CD14-positive monocyte (primary cell): ENCODE measurements around the gene TBL1XR1. TPM values are rescaled to one million over a fixed set of nuclear protein-coding genes. Genes with fewer than 3 reads are reported as not detected.
A peak's percentile ranks its signal among the peaks of the same experiment; 100 is the strongest.

Experiments used
- DNase-seq, 3 donors: peaks; one replicate each; pipeline ENCODE4 v3.0.0-alpha.2; 2011 to 2022
- H2AFZ ChIP-seq: 2 replicates; pipeline ENCODE4 v1.6.0; 2012; ENCODE audit warnings: mild to moderate bottlenecking, low read depth, low read length, inconsistent platforms; ENCODE audit not compliant: insufficient read depth, poor library complexity, severe bottlenecking
- H3K27ac ChIP-seq, 2 donors: 1 replicate in 1 of 2; 2 replicates in 1 of 2; pipeline ENCODE4 v1.5.1; 2012 to 2013; ENCODE audit warnings: low read length in 2 of 2, control low read depth in 1 of 2, inconsistent platforms in 1 of 2, low read depth in 1 of 2, mild to moderate bottlenecking in 1 of 2
- H3K27me3 ChIP-seq, 2 donors: one replicate each; pipeline versions ENCODE4 v1.6.0 to v1.6.1; 2011 to 2013; ENCODE audit warnings: low read length in 2 of 2; ENCODE audit not compliant: control insufficient read depth in 2 of 2, insufficient read depth in 2 of 2
- H3K36me3 ChIP-seq, 2 donors: replicated peaks in 1 of 2; 1 replicate in 1 of 2; 2 replicates in 1 of 2; pipeline versions ENCODE4 v1.5.1 to v1.6.1; 2012 to 2013; ENCODE audit warnings: low read length in 2 of 2, control low read depth in 1 of 2, inconsistent platforms in 1 of 2, mild to moderate bottlenecking in 1 of 2; ENCODE audit not compliant: insufficient read depth in 2 of 2, control insufficient read depth in 1 of 2
- H3K4me1 ChIP-seq, 2 donors: 1 replicate in 1 of 2; 2 replicates in 1 of 2; pipeline versions ENCODE4 v1.5.1 to v1.6.1; 2012 to 2013; ENCODE audit warnings: low read length in 2 of 2, control low read depth in 1 of 2, inconsistent platforms in 1 of 2, mild to moderate bottlenecking in 1 of 2, moderate library complexity in 1 of 2; ENCODE audit not compliant: insufficient read depth in 2 of 2, control insufficient read depth in 1 of 2
- H3K4me2 ChIP-seq: replicated peaks from 2 replicates; pipeline ENCODE3; 2012; ENCODE audit warnings: low read length, moderate library complexity, mild to moderate bottlenecking; ENCODE audit not compliant: poor library complexity, severe bottlenecking; ENCODE audit errors: extremely low read depth
- H3K4me3 ChIP-seq, 3 experiments: fragments of 200-600 bp in 1 of 3; sonication (generic) in 1 of 3; replicated peaks in 1 of 3; 1 replicate in 2 of 3; 2 replicates in 1 of 3; pipeline ENCODE4 v1.5.1; 2011 to 2013; ENCODE audit warnings: low read length in 3 of 3, mild to moderate bottlenecking in 3 of 3, control low read depth in 2 of 3, low read depth in 2 of 3, inconsistent platforms in 1 of 3, moderate library complexity in 1 of 3
- H3K79me2 ChIP-seq: 2 replicates; pipeline ENCODE4 v1.6.0; 2012; ENCODE audit warnings: mild to moderate bottlenecking, control low read depth, inconsistent platforms, low read length, moderate library complexity; ENCODE audit not compliant: insufficient read depth
- H3K9ac ChIP-seq: 2 replicates; pipeline ENCODE4 v1.6.0; 2017; ENCODE audit warnings: low read length, mild to moderate bottlenecking; ENCODE audit not compliant: insufficient read depth, poor library complexity, severe bottlenecking
- H3K9me3 ChIP-seq, 2 donors: replicated peaks in 1 of 2; 1 replicate in 1 of 2; 2 replicates in 1 of 2; pipeline versions ENCODE4 v1.5.1 to v1.6.1; 2012 to 2013; ENCODE audit warnings: low read length in 2 of 2, control low read depth in 1 of 2; ENCODE audit not compliant: control insufficient read depth in 1 of 2, insufficient read depth in 1 of 2
- H4K20me1 ChIP-seq: 2 replicates; pipeline ENCODE4 v1.6.0; 2012; ENCODE audit warnings: mild to moderate bottlenecking, low read length, control low read depth, moderate library complexity; ENCODE audit not compliant: insufficient read depth
- H3K27ac Mint-ChIP-seq, 7 donors: one replicate each; pipeline ENCODE4 v1.8.0; 2020; ENCODE audit warnings: mild to moderate bottlenecking in 7 of 7, mixed read lengths in 7 of 7, moderate library complexity in 6 of 7, inconsistent platforms in 2 of 7
- H3K27me3 Mint-ChIP-seq, 3 donors: one replicate each; pipeline ENCODE4 v1.8.0; 2021 to 2022; ENCODE audit warnings: low read depth in 3 of 3, mild to moderate bottlenecking in 3 of 3, mixed read lengths in 3 of 3, moderate library complexity in 3 of 3, inconsistent platforms in 1 of 3
- H3K36me3 Mint-ChIP-seq, 2 donors: one replicate each; pipeline ENCODE4 v1.8.0; 2020; ENCODE audit warnings: mixed read lengths in 2 of 2, inconsistent platforms in 1 of 2, mild to moderate bottlenecking in 1 of 2
- H3K4me1 Mint-ChIP-seq: one replicate; pipeline ENCODE4 v1.8.0; 2020; ENCODE audit warnings: mild to moderate bottlenecking, mixed read lengths
- H3K4me3 Mint-ChIP-seq, 2 donors: one replicate each; pipeline ENCODE4 v1.8.0; 2020; ENCODE audit warnings: mild to moderate bottlenecking in 2 of 2, mixed read lengths in 2 of 2, moderate library complexity in 1 of 2
- H3K9me3 Mint-ChIP-seq, 7 donors: one replicate each; pipeline ENCODE4 v1.8.0; 2020 to 2022; ENCODE audit warnings: mixed read lengths in 7 of 7, mild to moderate bottlenecking in 6 of 7, moderate library complexity in 6 of 7, inconsistent platforms in 2 of 7
- CTCF ChIP-seq: fragments of 200-600 bp; IDR thresholded peaks from one replicate; pipeline ENCODE4 v1.8.0; 2022; ENCODE audit warnings: antibody characterized with exemption, mild to moderate bottlenecking
- WGBS: methylation state at CpG from one replicate; pipeline ENCODE4 v1.1.5; 2013; ENCODE audit warnings: missing lambda C conversion rate; ENCODE audit not compliant: insufficient coverage; 5-methylcytosine and 5-hydroxymethylcytosine counted together
- intact Hi-C, 2 donors: fragments of 100-400 bp; cut with micrococcal nuclease; formaldehyde crosslinking; loops; one replicate each; pipeline versions ENCODE4 v1.15.0 to v1.15.1; 2023
- polyA plus RNA-seq, 3 donors: library from polyadenylated mRNA; depleted of rRNA in 1 of 3; unstranded in 2 of 3; stranded (reverse) in 1 of 3; fragments of 300-500 nt in 2 of 3; fragments of >200 nt in 1 of 3; fragmentation: Illumina TruSeq in 2 of 3; gene quantifications; 1 replicate in 2 of 3; 2 replicates in 1 of 3; pipeline ENCODE4 v1.2.3, GENCODE V29; 2012 to 2021

The TBL1XR1 gene
- polyA plus RNA-seq, 3 donors, result 10.2 to 20.4 (median 18.3) TPM

DNA sequence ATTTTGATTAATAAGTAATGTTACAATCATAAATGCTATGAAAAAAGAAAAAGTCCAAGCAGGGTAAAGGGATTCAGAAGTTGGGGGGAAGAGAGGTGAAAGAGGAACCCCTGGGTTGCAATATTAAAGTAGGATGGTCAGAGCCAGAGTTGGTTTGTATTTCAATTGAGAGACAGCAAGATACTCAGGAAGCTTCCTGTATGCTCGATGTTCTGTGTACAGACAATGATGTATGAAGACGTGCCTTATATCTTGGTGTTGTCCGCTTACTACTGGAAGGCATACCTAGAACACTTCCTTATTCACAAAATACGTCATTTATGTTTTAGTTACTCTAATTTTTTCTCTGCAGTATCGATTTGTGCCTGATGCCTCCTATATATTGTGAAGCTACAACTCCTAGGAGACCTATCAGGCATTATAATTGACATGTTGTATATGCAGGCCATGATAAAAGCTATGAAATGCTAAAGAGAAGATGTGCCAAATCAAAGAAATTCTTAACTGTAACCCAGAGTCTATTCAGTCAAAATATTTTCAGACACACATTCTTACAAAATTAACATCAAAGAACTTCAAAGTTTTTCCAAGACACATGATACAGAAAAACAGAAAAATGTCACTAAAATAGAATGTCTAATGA, 87.5 kb downstream of the TBL1XR1 start:
- Mint-ChIP-seq H3K27ac (peak overlapping the region in 6 of 7 donors; percentile 3 to 70 (median 39)), H3K4me3 (no peak overlapping the region), H3K4me1 (peaks cover 43% of the 10 kb centered on the region), H3K27me3 (no peaks in the 10 kb centered on the region), H3K9me3 (peaks cover 0 to 2% (median 0%) of the 10 kb centered on the region in 7 donors), H3K36me3 (peaks cover 0 to 6% of the 10 kb centered on the region in 2 donors)
- Histone ChIP-seq H3K27ac (peak overlapping the region in 1 of 2 donors; percentile 20), H3K9me3 (no peaks in the 10 kb centered on the region), H3K27me3 (no peaks in the 10 kb centered on the region), H3K9ac (no peak overlapping the region), H3K4me2 (no peak overlapping the region), H4K20me1 (peaks cover 88% of the 10 kb centered on the region), H3K4me1 (peaks cover 4 to 7% of the 10 kb centered on the region in 2 donors), H3K36me3 (no peaks in the 10 kb centered on the region), H3K79me2 (peaks cover 99% of the 10 kb centered on the region), H3K4me3 (no peak overlapping the region), H2AFZ (no peak overlapping the region)
- no peak for TF ChIP-seq CTCF
- intact Hi-C loops, result no loop called here
- peak; percentile 17 to 24 (median 18) for DNase-seq
- WGBS, result no CpG with 5 or more reads among the region's 5 CpGs

GRCh38 chr3:177108648-177109047, 88.6 kb downstream of the TBL1XR1 start:
- DNase-seq, result no peak
- Histone ChIP-seq H3K9me3 (no peaks in the 10 kb centered on the region), H3K4me3 (no peak overlapping the region), H3K27me3 (no peaks in the 10 kb centered on the region), H3K79me2 (peaks cover 99% of the 10 kb centered on the region), H4K20me1 (peaks cover 92% of the 10 kb centered on the region), H3K27ac (no peak overlapping the region), H3K36me3 (no peaks in the 10 kb centered on the region), H3K4me1 (peaks cover 4 to 7% of the 10 kb centered on the region in 2 donors), H3K9ac (no peak overlapping the region), H2AFZ (no peak overlapping the region), H3K4me2 (no peak overlapping the region)
- H3K27ac Mint-ChIP-seq, result peak overlapping the region in 1 of 7 donors; percentile 79
- peaks cover 0 to 2% (median 0%) of the 10 kb centered on the region in 7 donors for H3K9me3 Mint-ChIP-seq
- no peak for TF ChIP-seq CTCF
- no peak overlapping the region for H3K4me3 Mint-ChIP-seq
- intact Hi-C loops, result no loop called here
- no CpG with 5 or more reads among the region's 2 CpGs for WGBS
- peaks cover 50% of the 10 kb centered on the region for H3K4me1 Mint-ChIP-seq
- H3K27me3 Mint-ChIP-seq, result no peaks in the 10 kb centered on the region
- H3K36me3 Mint-ChIP-seq, result peaks cover 0 to 6% of the 10 kb centered on the region in 2 donors
